GM12878 (cell line): Measurements from ENCODE around the gene AQP7. TPM values are rescaled to one million over a fixed set of nuclear protein-coding genes. Genes with fewer than 3 reads are reported as not detected.

ENCODE experiments used
- ATAC-seq: fragments of 200-7000 bp; cut with Tn5 transposase; 3 replicates; pipeline ENCODE4 v1.9.1; 2020; ENCODE audit warnings: mild to moderate bottlenecking, moderate library complexity
- BruUV-seq: library from RNA; stranded (reverse); fragments of 400-500 nt; replicated peaks from 2 replicates; lab custom pipeline; 2021; lab: Mats Ljungman, UMichigan
- CTCF ChIA-PET: fragments of 300-600 bp; sonication (Branson Sonifier 250); formaldehyde crosslinking; extraction: SDS; loops from one replicate; lab custom pipeline; 2021; ENCODE audit warnings: inconsistent platforms; lab: Yijun Ruan, JAX
- POLR2A ChIA-PET: fragments of 350-600 bp; formaldehyde crosslinking; extraction: SDS; loops from one replicate; lab custom pipeline; 2021; ENCODE audit warnings: inconsistent platforms; lab: Charles Lee
- RAD21 ChIA-PET: fragments of 300-600 bp; sonication (Branson Sonifier 250); formaldehyde crosslinking; loops from one replicate; lab custom pipeline; 2023; ENCODE audit warnings: antibody characterized with exemption; ENCODE audit not compliant: unreplicated experiment; lab: Charles Lee
- SMC1A ChIA-PET: fragments of 300-600 bp; sonication (Branson Sonifier 250); formaldehyde crosslinking; loops from one replicate; lab custom pipeline; 2023; ENCODE audit not compliant: unreplicated experiment, uncharacterized antibody; lab: Charles Lee
- DNase-seq: peaks from one replicate; pipeline ENCODE4 v3.0.0-alpha.2; 2011; ENCODE audit warnings: low read depth, low spot score
- FAIRE-seq: peaks from 3 replicates; lab custom pipeline; 2011; peaks lifted over from hg19 to GRCh38; lab: Jason Lieb, UNC
- H2AFZ ChIP-seq: 2 replicates; pipeline ENCODE4 v1.6.0; 2011; ENCODE audit warnings: low read depth, low read length, control low read depth; ENCODE audit not compliant: control insufficient read depth
- H3K27ac ChIP-seq: 2 replicates; pipeline ENCODE4 v1.5.1; 2011; ENCODE audit warnings: control low read depth; ENCODE audit not compliant: control insufficient read depth, insufficient read depth
- H3K27me3 ChIP-seq, 2 experiments: replicated peaks in 1 of 2; 2 replicates each; pipeline versions ENCODE4 v1.6.0 to v1.6.1; 2011; ENCODE audit warnings: low read length in 1 of 2; ENCODE audit not compliant: control insufficient read depth in 2 of 2, insufficient read depth in 2 of 2
- H3K36me3 ChIP-seq, 2 experiments: 2 replicates each; pipeline ENCODE4 v1.5.1; 2011; ENCODE audit warnings: low read length in 1 of 2; ENCODE audit not compliant: control insufficient read depth in 2 of 2, insufficient read depth in 2 of 2
- H3K4me1 ChIP-seq: 2 replicates; pipeline ENCODE4 v1.6.1; 2011; ENCODE audit warnings: mild to moderate bottlenecking, low read length, moderate library complexity, mixed read lengths; ENCODE audit not compliant: control insufficient read depth, insufficient read depth
- H3K4me2 ChIP-seq: 2 replicates; pipeline ENCODE4 v1.6.0; 2011; ENCODE audit warnings: control low read depth; ENCODE audit not compliant: control insufficient read depth, insufficient read depth
- H3K4me3 ChIP-seq: fragments of 200-600 bp; sonication (generic); 2 replicates; pipeline ENCODE4 v1.5.1; 2016
- H3K79me2 ChIP-seq: 2 replicates; pipeline ENCODE4 v1.6.0; 2011; ENCODE audit warnings: low read length; ENCODE audit not compliant: control insufficient read depth, insufficient read depth
- H3K9ac ChIP-seq: 2 replicates; pipeline ENCODE4 v1.8.0; 2011; ENCODE audit warnings: low read length, control low read depth, mixed read lengths; ENCODE audit not compliant: control insufficient read depth, insufficient read depth
- H3K9me3 ChIP-seq: replicated peaks from 3 replicates; pipeline ENCODE4 v1.5.1; 2011; ENCODE audit warnings: mild to moderate bottlenecking, low read length; ENCODE audit not compliant: control insufficient read depth, insufficient read depth
- H4K20me1 ChIP-seq: 2 replicates; pipeline ENCODE4 v1.6.0; 2011; ENCODE audit not compliant: control insufficient read depth, insufficient read depth
- ATF7 ChIP-seq: fragments of 450-650 bp; IDR thresholded peaks from 2 replicates; pipeline ENCODE4 v1.6.1; 2016; ENCODE audit warnings: low read depth, mild to moderate bottlenecking
- CTCF ChIP-seq, 3 experiments: IDR thresholded peaks in 2 of 3; conservative IDR thresholded peaks in 1 of 3; 2 replicates each; pipeline ENCODE4 v1.5.1; 2011; ENCODE audit warnings: low read depth in 3 of 3, low read length in 3 of 3, mild to moderate bottlenecking in 3 of 3, control low read depth in 2 of 3, moderate library complexity in 2 of 3, inconsistent platforms in 1 of 3, mixed read lengths in 1 of 3; ENCODE audit not compliant: control insufficient read depth in 2 of 3, insufficient read depth in 1 of 3; ENCODE audit errors: extremely low read depth in 1 of 3
- FOXM1 ChIP-seq: IDR thresholded peaks from 2 replicates; pipeline ENCODE4 v1.6.1; 2012; ENCODE audit warnings: low read depth, mild to moderate bottlenecking, inconsistent platforms, low read length, moderate library complexity
- KAT2A ChIP-seq: conservative IDR thresholded peaks from 2 replicates; pipeline ENCODE4 v1.6.1; 2011; ENCODE audit warnings: low read depth, low read length; ENCODE audit not compliant: control insufficient read depth
- MEF2B ChIP-seq: fragments of 450-650 bp; IDR thresholded peaks from 2 replicates; pipeline ENCODE4 v1.6.1; 2018; ENCODE audit warnings: mild to moderate bottlenecking, moderate library complexity; ENCODE audit not compliant: partially characterized antibody, poor library complexity, severe bottlenecking
- MXI1 ChIP-seq: fragments of 150-350 bp; IDR thresholded peaks from 2 replicates; pipeline ENCODE4 v1.6.1; 2011; ENCODE audit warnings: low read depth, mild to moderate bottlenecking, inconsistent platforms, low read length, improper control_type of control experiment
- NKRF ChIP-seq: fragments of 450-650 bp; conservative IDR thresholded peaks from 2 replicates; pipeline ENCODE4 v1.6.1; 2017; ENCODE audit warnings: mild to moderate bottlenecking, moderate library complexity
- NR2F1 ChIP-seq: fragments of 450-650 bp; conservative IDR thresholded peaks from 2 replicates; pipeline ENCODE4 v1.6.1; 2017; ENCODE audit warnings: mild to moderate bottlenecking
- PRDM15 ChIP-seq: fragments of 450-650 bp; formaldehyde crosslinking; IDR thresholded peaks from 2 replicates; pipeline ENCODE4 v1.4.0; 2020; ENCODE audit warnings: mild to moderate bottlenecking, moderate library complexity
- SREBF1 ChIP-seq: IDR thresholded peaks from 2 replicates; pipeline ENCODE4 v1.6.1; 2012; ENCODE audit warnings: mild to moderate bottlenecking, low read length
- TCF12 ChIP-seq: IDR thresholded peaks from 2 replicates; pipeline ENCODE4 v1.6.1; 2011; ENCODE audit warnings: low read depth, mild to moderate bottlenecking, low read length
- ZNF622 ChIP-seq: fragments of 450-650 bp; IDR thresholded peaks from 2 replicates; pipeline ENCODE4 v1.6.1; 2017; ENCODE audit warnings: mild to moderate bottlenecking, inconsistent platforms
- ZSCAN29 ChIP-seq: fragments of 450-650 bp; IDR thresholded peaks from 2 replicates; pipeline ENCODE4 v1.6.1; 2017; ENCODE audit warnings: mild to moderate bottlenecking, moderate library complexity
- WGBS: methylation state at CpG from one replicate; pipeline ENCODE4 v1.1.6; 2016; ENCODE audit warnings: low lambda C conversion rate; ENCODE audit not compliant: insufficient replicate concordance, insufficient coverage; ENCODE audit errors: missing lambda C conversion rate; 5-methylcytosine and 5-hydroxymethylcytosine counted together
- in situ Hi-C: fragments of 300-500 bp; cut with MboI; formaldehyde crosslinking; loops from 9 replicates; pipeline ENCODE4 v1.14.3; 2018; ENCODE audit warnings: mixed read lengths
- intact Hi-C: fragments of 100-400 bp; cut with micrococcal nuclease; formaldehyde crosslinking; loops from one replicate; pipeline ENCODE4 v1.14.2; 2022; ENCODE audit not compliant: unreplicated experiment
- polyA plus RNA-seq, 11 experiments: library from polyadenylated mRNA; depleted of rRNA in 4 of 11; unstranded in 6 of 11; stranded (reverse) in 5 of 11; fragments of >200 nt; fragmentation: Nextera tagmentation in 4 of 11; fragmentation: Illumina TruSeq in 1 of 11; extraction: Ambion mirVana in 4 of 11; extraction: Trizol in 1 of 11; gene quantifications; 1 replicate in 1 of 11; 2 replicates in 10 of 11; pipeline versions ENCODE4 v1.2.1 to v1.2.3, GENCODE V29; 2011 to 2016; ENCODE audit warnings: inconsistent platforms in 2 of 11, missing spikeins in 2 of 11, low read depth in 1 of 11
- total RNA-seq, 4 experiments: library from RNA; depleted of rRNA in 3 of 4; stranded (reverse); fragments of >200 nt in 3 of 4; fragmentation: Illumina TruSeq in 1 of 4; extraction: Trizol in 1 of 4; gene quantifications; 2 replicates each; pipeline versions ENCODE4 v1.2.1 to v1.2.3, GENCODE V29; 2013 to 2021

The AQP7 gene
- total and polyA plus RNA-seq, 10 of the 15 experiments (the other 5 are each of a cell fraction or from before 2014, with no cell fraction given), result 0.04 to 0.18 (median 0.04) TPM; not detected in 7

- ATAC-seq (peak; percentile 8; the same call in 2 of the 3 replicates), DNase-seq (no peak), FAIRE-seq (no peak)
- Histone ChIP-seq H3K4me1 (no peaks in the 10 kb centered on the region), H3K4me3 (no peak overlapping the region), H3K27ac (no peak overlapping the region), H3K9me3 (no peaks in the 10 kb centered on the region), H4K20me1 (no peaks in the 10 kb centered on the region), H3K9ac (no peak overlapping the region), H3K79me2 (no peaks in the 10 kb centered on the region), H3K27me3 (no peaks in the 10 kb centered on the region; a peak in 1 of 4 replicates), H2AFZ (no peak overlapping the region), H3K4me2 (no peak overlapping the region), H3K36me3 (no peaks in the 10 kb centered on the region)
- no peak for TF ChIP-seq SREBF1
- no peak for TF ChIP-seq CTCF (IDR thresholded peaks at IDR 0.05 in 2 of 3, conservative IDR thresholded peaks at IDR 0.05 in 1 of 3; ENCODE audit: control insufficient read depth in 2 of 3, extremely low read depth in 1 of 3, insufficient read depth in 1 of 3, low read depth in 3 of 3, low read length in 3 of 3)
- TF ChIP-seq KAT2A, result no peak
- TF ChIP-seq FOXM1, result no peak
- no peak for TF ChIP-seq NKRF
- TF ChIP-seq MEF2B, result no peak
- TF ChIP-seq NR2F1, result no peak
- TF ChIP-seq PRDM15 (CRISPR knock-in tag), result no peak
- TF ChIP-seq ATF7, result no peak
- no peak for TF ChIP-seq TCF12
- no peak for TF ChIP-seq ZNF622
- no peak for TF ChIP-seq ZSCAN29
- TF ChIP-seq MXI1, result no peak
- RAD21 ChIA-PET, result interaction anchor here (0.6 to 3.2 kb wide), 8 partner anchors 11 to 59 kb away, joined by 3 to 12 read pairs (median 6); partner anchors contain the start of genes AQP3 and NOL6
- BruUV-seq, result no TSS peak
- in situ Hi-C loops, result no loop called here
- CTCF ChIA-PET, result interaction anchor here (0.8 to 10.1 kb wide), 18 partner anchors 10 to 189 kb away, joined by 3 to 113 read pairs (median 4); partner anchors contain the start of genes AQP3 and NOL6
- SMC1A ChIA-PET, result interaction anchor here (0.8 to 2.8 kb wide), 7 partner anchors 38 to 356 kb away, joined by 3 to 18 read pairs (median 4); partner anchors contain the start of gene NOL6
- POLR2A ChIA-PET, result no interaction called here
- intact Hi-C loops, result no loop called here
- WGBS, result 36% methylated on average over 12 of the region's 13 CpGs
Measured at GRCh38 chr9:33414889-33415500, 12.6 kb upstream of the AQP7 start.
